ENCODE results near the gene BCAS3.
"Not testable (repeated sequence)": the region's sequence is repeated elsewhere in the genome, so short reads cannot be mapped to it uniquely, and the experiment has no call there.

The BCAS3 gene

GRCh38 chr17:61239327-61239726 lies 561.7 kb downstream of the BCAS3 start:
- DNase-seq, result no peak

DNA sequence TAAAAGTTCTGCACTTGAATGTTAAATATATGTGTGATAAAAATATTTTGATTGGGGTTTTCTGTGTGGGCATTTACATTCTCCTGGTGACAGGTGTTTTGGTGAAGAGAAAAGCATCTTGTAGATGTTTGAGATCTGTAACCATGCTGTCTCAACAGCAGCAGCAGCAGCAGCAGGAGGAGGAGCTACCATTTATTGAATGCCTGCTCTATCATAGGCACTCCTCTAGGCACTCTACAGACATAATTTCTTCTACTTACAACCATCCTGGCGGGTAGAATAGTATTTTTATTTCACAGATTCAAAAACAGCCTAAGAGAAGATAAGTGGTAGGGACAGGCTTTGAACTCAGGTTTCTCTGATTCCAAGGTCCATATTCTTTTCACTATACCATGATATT lies 562.3 kb downstream of the BCAS3 start:
- DNase-seq, result no peak

- no peak for DNase-seq
These were observed 563.3 kb downstream of the BCAS3 start for GRCh38 chr17:61240851-61241468.

DNA sequence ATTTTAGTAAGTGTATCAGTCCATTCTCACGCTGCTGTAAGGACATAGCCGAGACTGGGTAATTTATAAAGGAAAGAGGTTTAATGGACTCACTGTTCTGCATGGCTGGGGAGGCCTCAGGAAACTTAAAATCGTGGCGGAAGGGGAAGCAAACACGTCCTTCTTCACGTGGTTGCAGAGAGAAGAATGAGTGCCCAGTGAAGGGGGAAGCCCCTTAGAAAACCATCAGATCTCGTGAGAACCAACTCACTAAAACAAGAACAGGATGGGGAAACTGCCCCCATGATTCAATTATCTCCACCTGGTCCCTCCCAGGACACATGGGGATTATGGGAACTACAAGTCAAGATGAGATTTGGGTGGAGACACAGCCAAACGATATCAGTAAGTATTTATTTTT lies 567.3 kb downstream of the BCAS3 start:
- DNase-seq, result not testable (repeated sequence)

DNA sequence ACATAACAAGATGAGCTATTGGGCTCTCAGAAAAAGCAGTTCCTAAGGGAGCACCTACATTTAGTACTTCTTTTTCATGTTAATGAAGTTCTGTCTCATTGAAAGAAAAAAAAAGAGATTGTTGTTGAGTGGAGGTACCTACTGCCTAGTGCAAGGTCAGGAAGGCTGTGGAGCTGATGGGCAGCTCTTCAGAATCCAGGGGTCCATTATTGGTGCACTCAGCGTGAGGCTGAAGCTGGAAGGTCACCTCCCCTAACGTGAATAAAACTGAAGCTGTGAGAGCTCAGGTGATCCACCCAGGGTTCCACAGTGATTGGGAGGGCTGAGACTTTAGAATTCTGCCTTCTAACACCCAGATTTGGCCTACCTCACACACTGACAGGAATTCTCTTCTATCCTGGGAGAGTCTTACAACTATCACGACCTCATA lies 568.1 kb downstream of the BCAS3 start:
- no peak for DNase-seq

GRCh38 chr17:61247439-61247838 lies 569.8 kb downstream of the BCAS3 start:
- DNase-seq, result no peak

DNA sequence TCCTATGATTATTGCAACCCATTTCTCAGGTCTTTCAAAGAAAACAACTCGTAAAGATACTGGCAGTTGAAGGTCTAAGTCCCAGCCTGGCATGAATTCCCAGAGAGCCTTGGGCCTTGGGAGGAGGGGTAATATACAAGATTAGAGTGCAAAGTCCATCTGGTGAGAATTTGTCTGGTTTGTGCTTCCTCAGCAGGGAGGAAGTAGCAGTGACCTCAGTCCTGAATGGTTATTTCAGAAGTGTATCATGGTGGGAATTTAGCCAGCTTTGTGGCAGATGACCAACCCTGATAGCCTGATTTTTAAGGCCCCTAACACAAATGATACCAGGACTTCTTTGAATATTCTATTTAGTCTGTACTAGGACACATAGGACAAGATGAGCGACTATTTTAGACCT lies 570.7 kb downstream of the BCAS3 start:
- no peak for DNase-seq

- no peak for DNase-seq
These were observed 572.1 kb downstream of the BCAS3 start for GRCh38 chr17:61249649-61250299.

- DNase-seq, result no peak
These were observed 572.8 kb downstream of the BCAS3 start for GRCh38 chr17:61250335-61250890.

- peak; percentile 24 for DNase-seq
These were observed 574.6 kb downstream of the BCAS3 start for GRCh38 chr17:61251939-61252865.

DNA sequence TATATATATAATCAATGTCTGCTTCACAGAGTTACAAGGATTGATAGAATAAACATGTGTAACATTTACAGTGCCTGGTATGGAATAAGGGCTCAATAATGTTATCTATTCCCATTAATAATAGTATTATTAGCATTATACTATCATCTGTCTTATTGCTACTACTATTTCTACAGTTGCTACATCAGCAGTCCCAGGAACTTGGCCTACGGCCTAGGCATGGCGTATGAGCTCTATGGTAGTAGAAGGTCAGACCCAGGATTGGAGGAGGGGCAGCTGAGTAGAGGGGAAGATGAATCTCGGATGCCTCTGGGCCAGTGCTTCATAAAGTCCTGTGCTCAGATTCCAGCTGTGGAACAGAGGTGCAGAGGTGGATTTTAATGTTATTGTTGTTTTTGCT lies 575.7 kb downstream of the BCAS3 start:
- no peak for DNase-seq

- DNase-seq, result no peak
These were observed 576.4 kb downstream of the BCAS3 start for GRCh38 chr17:61253937-61254574.

GRCh38 chr17:61254904-61255303 lies 577.3 kb downstream of the BCAS3 start:
- no peak for DNase-seq

DNA sequence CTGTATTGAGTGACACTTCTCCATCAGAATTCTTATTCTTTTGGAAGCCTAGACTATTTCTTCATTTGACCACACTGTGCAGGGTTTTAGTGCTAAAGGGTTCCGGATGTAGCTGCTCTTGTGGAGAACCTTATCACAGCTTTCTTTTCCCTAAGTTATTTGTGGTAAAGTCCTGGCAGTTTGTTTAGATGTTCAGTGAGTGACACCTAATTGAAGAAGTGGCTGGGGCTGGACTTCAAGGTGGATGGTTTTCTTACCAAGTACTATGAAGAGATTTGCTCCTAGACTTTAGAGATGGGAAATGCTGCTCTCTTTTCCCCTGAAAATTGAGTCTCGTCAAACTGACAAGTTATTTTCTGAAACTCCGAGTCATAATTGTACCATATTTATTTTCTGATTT lies 578.0 kb downstream of the BCAS3 start:
- no peak for DNase-seq

- DNase-seq, result no peak
These were observed 581.7 kb downstream of the BCAS3 start for GRCh38 chr17:61259360-61259759.

- DNase-seq, result no peak
These were observed 582.6 kb downstream of the BCAS3 start for GRCh38 chr17:61260071-61260797.

- no peak for DNase-seq
These were observed 583.5 kb downstream of the BCAS3 start for GRCh38 chr17:61261001-61261637.

DNA sequence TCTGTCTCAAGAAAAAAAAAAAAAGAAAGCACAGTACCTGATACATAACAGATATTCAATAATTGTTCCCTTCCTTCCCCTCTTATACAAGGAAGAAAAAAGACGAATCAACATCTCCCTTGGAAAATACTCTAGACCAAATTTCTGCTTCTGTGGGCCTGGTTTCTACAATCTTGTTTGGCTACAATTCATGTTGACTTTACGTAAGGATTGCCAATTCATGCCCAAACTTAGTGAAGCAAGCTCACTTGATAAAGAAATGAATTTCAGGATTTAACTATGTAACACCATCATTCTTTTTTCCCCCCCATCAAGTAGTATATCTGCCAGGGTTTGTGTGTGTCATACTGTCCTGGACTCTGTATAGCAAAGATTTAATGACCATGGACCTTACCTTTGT lies 587.7 kb downstream of the BCAS3 start:
- no peak for DNase-seq

- DNase-seq, result no peak
These were observed 590.2 kb downstream of the BCAS3 start for GRCh38 chr17:61267847-61268246.

- no peak for DNase-seq
These were observed 597.7 kb downstream of the BCAS3 start for GRCh38 chr17:61275395-61275794.

GRCh38 chr17:61276806-61277205 lies 599.2 kb downstream of the BCAS3 start:
- no peak for DNase-seq
